Epidermal melanocyte (primary cell): ENCODE data around the gene PTDSS2.
A peak's percentile ranks its signal among the peaks of the same experiment; 100 is the strongest.
"Not testable (repeated sequence)": the region's sequence is repeated elsewhere in the genome, so short reads cannot be mapped to it uniquely, and the experiment has no call there.

Experiments used
- DNase-seq: peaks from one replicate; pipeline ENCODE4 v3.0.0; 2011; ENCODE audit warnings: low spot score; ENCODE audit not compliant: insufficient read length

PTDSS2 gene

GRCh38 chr11:413120-414081 is 36.7 kb upstream of the PTDSS2 start:
- DNase-seq = no peak

DNA sequence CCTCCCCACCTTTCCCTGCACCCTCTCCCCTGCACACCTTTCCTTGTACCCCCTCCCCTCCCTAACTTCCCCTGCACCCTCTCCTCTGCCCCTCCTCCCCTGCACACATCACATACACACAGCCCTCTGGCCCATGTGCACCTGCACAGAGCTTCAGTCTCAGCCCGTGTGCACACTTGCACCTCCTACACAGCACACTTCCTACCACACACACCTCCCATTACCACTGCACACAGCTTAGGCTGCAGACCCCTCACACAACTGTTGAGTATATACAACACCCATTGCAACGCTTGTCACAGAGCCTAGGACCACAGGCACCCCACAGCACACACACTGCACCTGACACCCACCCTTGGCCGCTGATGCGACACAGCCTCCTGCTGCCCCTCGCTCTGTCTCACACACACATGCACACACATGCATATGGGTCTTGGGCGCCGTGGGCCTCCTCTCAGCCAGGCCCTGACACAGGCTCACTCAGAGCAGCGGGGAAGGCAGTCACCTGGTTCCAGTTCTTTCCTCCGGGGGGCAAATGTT is 35.7 kb upstream of the PTDSS2 start:
- no peak for DNase-seq

GRCh38 chr11:415640-416041 is 34.4 kb upstream of the PTDSS2 start:
- DNase-seq = no peak

DNA sequence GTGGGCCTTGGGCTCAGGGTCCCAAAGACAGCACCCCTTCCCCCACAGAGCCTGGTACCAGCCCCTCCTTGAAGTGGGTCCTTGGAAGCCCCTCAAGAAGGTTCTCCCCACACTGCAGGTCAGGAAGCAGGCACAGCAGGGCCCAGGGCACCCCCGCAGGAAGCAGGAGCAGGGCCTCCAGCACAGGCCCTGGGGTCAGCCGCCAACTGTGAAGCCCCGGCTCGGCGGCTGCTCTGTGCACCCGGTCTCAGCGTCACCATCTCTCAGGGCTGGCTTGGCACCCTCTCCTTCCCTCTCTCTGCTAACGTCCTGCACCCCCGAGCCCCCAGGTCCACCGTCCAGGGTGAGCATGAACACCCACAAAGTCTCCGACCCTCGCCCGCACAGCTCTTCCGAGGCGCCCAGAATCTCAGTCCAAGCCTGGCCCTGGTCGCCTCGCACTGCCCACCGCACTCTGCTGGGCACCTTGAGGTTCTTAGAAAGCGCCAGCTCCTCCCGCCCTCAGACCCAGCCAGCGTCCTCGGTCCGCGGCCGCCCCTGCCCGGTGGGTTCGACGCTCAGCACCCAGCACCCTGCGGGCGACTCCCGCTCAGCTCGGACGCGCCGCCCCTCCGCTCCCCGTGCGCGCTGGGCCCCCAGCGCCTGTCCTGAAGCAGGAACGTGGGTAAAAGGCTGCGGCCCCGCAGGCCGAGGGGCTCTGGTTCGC is 33.9 kb upstream of the PTDSS2 start:
- no peak for DNase-seq

GRCh38 chr11:416757-417621 is 33.1 kb upstream of the PTDSS2 start:
- peak; percentile 45 for DNase-seq

DNA sequence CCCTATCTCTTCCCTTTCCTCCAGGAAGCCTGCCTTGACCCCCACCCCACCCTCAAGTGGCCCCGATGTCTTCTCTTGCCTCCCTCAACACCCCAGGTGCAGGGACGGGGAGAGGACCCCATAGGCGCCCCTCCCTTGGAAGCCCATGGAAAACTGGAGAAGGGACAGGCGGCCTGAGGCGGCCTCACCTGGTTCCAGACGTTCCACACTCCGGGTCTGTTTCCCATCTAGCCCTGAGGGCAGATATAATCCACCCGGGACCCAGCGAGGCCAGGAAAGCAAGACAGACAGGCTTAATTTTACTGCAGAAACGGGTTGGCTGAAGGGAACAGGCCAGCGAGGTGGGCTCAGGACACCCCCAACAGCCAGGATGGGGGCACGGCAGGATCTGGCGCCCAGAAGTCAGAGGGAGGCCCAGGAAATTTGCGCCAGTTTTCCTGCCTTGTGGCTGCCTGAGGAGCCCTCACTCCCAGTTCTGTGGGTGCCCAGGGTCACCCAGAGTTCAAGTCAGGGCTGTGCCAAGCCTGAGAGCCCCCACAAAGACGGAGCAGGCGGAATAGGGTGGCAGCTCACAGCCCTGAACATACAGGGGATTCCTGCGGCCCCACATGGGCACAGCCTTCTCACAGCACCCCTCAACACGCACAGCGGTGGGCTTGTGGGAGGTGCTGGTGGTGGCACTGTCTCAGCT is 32.3 kb upstream of the PTDSS2 start:
- DNase-seq = no peak

- DNase-seq = no peak
Observed at GRCh38 chr11:418343-419247, 31.5 kb upstream of the PTDSS2 start.

DNA sequence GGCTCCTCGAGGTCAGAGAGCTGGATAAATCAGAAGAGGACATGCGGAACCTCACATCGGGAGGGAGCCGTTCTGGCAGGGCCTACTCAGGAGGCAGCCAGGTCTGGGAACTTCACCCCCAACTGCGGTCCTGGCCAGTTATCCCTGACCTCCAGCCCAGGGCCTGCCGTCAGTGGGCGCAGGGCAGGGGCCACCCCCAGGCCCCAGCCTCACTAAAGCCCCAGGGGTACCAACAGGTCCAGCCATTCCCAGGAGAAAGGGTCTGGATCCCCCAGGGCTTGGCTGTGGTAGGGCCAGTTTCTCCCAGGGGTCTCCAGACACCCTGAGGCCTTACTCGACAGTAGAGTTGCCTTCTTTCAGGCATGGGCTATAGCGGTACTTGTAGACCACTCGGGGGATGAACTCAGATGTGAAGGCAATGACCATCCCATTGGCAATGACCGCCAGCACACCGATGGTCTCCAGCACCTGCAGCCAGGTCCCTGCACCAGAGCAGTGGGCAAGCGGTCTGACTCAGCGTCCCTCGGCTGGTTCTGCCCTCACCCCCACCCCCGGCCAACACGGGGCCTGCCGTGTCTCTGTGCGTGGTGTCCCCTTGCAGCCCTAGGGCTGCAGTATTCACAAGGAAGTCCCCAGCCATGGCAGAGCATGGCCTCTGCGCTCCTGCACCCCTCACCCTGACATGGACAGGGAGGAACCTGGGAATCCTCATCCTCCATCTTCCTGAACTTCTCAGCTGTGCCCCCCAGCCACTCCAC is 30.7 kb upstream of the PTDSS2 start:
- DNase-seq = no peak

DNA sequence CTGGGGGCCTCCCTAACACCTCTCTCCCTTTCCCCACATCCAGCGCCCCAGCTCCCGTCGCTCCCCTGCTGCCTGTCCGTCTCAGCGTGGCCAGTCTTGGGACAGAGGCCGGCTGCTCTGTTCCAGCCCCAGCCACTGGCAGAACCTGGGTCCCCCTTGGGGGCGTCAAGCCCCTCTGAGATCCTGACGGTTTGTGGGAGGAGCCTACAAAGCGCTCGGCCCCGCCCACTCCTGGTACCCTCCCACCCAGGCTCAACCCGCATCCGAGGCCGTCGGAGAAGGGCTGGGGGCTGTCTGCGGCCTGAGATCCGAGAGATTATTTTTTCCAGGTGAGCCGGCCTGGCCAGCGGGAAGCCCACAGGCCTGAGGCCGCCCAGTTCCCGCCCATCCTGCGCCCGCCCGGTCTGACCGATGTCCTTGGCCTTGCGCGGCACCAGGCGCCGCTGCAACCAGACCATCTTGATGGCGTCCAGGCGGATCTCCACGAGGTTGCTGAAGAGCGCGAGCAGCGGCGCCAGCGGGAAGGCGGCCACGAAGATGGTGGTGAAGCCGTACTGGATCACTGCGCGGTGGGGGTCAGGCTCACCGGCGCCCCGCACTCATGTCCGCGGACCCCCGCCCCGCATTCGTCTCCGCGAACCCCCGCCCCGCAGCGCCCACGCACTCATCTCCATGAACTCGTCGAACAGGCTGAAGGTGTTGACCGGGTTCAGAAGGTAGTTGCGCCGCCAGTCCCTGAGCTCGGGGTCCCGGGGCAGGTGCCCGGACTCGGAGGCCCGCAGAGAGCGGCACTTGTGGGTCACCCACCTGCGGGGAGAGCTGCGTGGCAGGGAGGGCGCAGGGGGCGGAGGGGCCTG is 29.8 kb upstream of the PTDSS2 start:
- no peak for DNase-seq

GRCh38 chr11:420911-421321 is 29.2 kb upstream of the PTDSS2 start:
- no peak for DNase-seq

DNA sequence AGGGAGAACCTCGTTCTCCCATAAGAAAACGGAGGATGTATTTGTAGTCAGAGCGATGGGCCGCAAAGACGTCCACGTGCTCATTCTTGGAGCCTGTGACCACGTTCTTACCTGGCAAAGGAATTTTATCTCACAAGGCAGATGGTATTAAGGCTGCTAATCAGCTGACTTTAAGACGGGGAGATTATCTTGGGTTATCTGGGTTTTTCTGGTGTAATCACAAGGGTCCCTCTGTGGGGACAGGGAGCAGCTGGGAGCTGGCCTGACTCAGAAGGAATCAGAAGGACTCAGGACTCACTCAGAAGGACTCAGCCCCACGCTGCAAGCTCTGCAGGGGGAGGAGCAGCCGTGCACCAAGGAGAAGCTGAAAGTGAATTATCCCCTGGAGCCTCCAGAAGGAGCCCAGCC is 27.8 kb upstream of the PTDSS2 start:
- no peak for DNase-seq

DNA sequence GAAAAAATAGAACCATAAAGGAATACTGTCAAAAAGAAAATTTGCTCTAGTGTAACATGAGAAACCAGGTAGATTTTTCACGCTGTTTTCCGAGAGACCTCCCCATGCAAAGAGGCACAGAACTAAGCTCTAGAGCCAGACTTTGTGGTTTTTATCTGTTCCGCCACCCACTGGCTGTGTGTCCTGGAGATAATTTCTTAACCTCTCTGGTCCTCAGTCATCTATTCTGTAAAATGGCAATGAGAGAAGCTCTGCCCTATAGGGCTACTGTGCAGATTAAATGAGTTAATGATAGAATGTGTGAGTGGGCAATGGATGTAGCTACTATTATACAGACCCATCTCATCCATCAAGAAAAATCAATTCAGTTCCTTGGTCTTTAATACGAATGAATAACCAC is 25.8 kb upstream of the PTDSS2 start:
- DNase-seq = no peak

DNA sequence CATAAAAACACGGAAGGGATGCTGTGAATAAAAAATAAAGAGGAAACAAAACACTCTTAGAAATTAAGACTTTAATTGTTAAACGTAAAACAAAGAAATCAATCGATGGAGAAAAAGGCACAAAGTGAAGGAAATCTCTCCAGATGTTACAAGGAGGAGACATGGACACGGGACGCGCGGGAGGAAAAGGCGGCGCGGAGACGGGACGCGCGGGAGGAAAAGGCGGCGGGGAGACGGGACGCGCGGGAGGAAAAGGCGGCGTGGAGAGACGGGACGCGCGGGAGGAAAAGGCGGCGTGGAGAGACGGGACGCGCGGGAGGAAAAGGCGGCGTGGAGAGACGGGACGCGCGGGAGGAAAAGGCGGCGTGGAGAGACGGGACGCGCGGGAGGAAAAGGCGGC is 25.3 kb upstream of the PTDSS2 start:
- not testable (repeated sequence) for DNase-seq

GRCh38 chr11:425301-425700 is 24.8 kb upstream of the PTDSS2 start:
- DNase-seq = no peak

DNA sequence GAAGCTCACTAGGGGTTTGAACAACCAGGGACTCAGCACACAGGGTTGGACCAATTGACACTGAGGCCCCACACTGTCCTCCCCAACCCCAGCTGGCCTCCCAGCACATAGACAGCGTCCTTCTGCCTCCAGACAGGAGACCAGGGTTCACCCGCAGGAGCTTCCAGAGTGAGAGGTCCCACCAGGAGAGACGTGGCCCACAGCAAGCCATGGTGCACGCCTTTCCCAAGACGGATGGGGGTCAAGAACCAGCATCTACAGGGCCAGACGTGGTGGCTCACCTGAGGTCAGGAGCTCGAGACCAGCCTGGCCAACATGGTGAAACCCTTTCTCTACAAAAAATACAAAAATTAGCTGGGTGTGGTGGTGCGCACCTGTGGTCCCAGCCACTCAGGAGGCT is 23.2 kb upstream of the PTDSS2 start:
- no peak for DNase-seq

- DNase-seq = no peak
Observed at GRCh38 chr11:428295-428694, 21.8 kb upstream of the PTDSS2 start.

GRCh38 chr11:429391-429790 is 20.7 kb upstream of the PTDSS2 start:
- no peak for DNase-seq

GRCh38 chr11:429931-430456 is 20.1 kb upstream of the PTDSS2 start:
- DNase-seq = no peak
